Common myeloid progenitor, CD34-positive (primary cell): Measurements from ENCODE around the gene VWA3B.

ENCODE experiments used
- CTCF ChIA-PET: fragments of 350-600 bp; sonication (Branson Sonifier 250); formaldehyde crosslinking; loops from one replicate; lab custom pipeline; 2021; ENCODE audit warnings: antibody characterized with exemption; lab: Charles Lee
- POLR2A ChIA-PET: fragments of 350-600 bp; sonication (Branson Sonifier 250); formaldehyde crosslinking; loops from one replicate; lab custom pipeline; 2021; ENCODE audit warnings: antibody characterized with exemption; lab: Charles Lee
- DNase-seq, 3 donors: peaks; one replicate each; pipeline versions ENCODE4 v3.0.0 to v3.0.0-alpha.2; 2013
- H3K27ac ChIP-seq, 2 experiments: 1 replicate in 1 of 2; 2 replicates in 1 of 2; pipeline ENCODE4 v1.7.0; 2013; ENCODE audit warnings: inconsistent platforms in 2 of 2, low read length in 2 of 2, mild to moderate bottlenecking in 2 of 2, low read depth in 1 of 2, moderate library complexity in 1 of 2; ENCODE audit not compliant: severe bottlenecking in 2 of 2, insufficient read depth in 1 of 2, poor library complexity in 1 of 2
- H3K27me3 ChIP-seq, 5 experiments: replicated peaks in 2 of 5; 1 replicate in 3 of 5; 2 replicates in 2 of 5; pipeline versions ENCODE4 v1.6.1 to v1.7.0; 2013; ENCODE audit warnings: low read length in 4 of 5, mild to moderate bottlenecking in 2 of 5, moderate library complexity in 2 of 5, inconsistent platforms in 1 of 5; ENCODE audit not compliant: insufficient read depth in 5 of 5, control insufficient read depth in 4 of 5
- H3K36me3 ChIP-seq, 4 experiments: 1 replicate in 2 of 4; 2 replicates in 2 of 4; pipeline versions ENCODE4 v1.6.1 to v1.7.0; 2013; ENCODE audit warnings: low read length in 3 of 4, control low read depth in 1 of 4, mild to moderate bottlenecking in 1 of 4; ENCODE audit not compliant: control insufficient read depth in 4 of 4, insufficient read depth in 4 of 4
- H3K4me1 ChIP-seq, 4 experiments: 1 replicate in 3 of 4; 2 replicates in 1 of 4; pipeline versions ENCODE4 v1.6.1 to v1.7.1; 2013; ENCODE audit warnings: low read length in 3 of 4, mild to moderate bottlenecking in 3 of 4, control low read depth in 1 of 4, inconsistent platforms in 1 of 4, moderate library complexity in 1 of 4; ENCODE audit not compliant: control insufficient read depth in 4 of 4, insufficient read depth in 4 of 4; ENCODE audit errors: control extremely low read depth in 1 of 4
- H3K4me3 ChIP-seq, 7 experiments: 1 replicate in 4 of 7; 2 replicates in 3 of 7; pipeline versions ENCODE4 v1.5.1 to v1.7.0; 2013; ENCODE audit warnings: mild to moderate bottlenecking in 7 of 7, low read length in 6 of 7, moderate library complexity in 6 of 7, inconsistent platforms in 2 of 7, low read depth in 2 of 7, control low read depth in 1 of 7; ENCODE audit not compliant: insufficient read depth in 4 of 7, control insufficient read depth in 1 of 7; ENCODE audit errors: extremely low read depth in 1 of 7
- H3K9me3 ChIP-seq, 5 experiments: 1 replicate in 4 of 5; 2 replicates in 1 of 5; pipeline versions ENCODE4 v1.6.1 to v1.7.1; 2013; ENCODE audit warnings: low read length in 4 of 5, mild to moderate bottlenecking in 2 of 5, inconsistent platforms in 1 of 5, low read depth in 1 of 5, moderate library complexity in 1 of 5; ENCODE audit not compliant: control insufficient read depth in 4 of 5, insufficient read depth in 2 of 5; ENCODE audit errors: control extremely low read depth in 1 of 5
- whole genome bisulfite sequencing: methylation state at CpG from one replicate; pipeline ENCODE4 v1.1.5; 2013; ENCODE audit not compliant: insufficient coverage; 5-methylcytosine and 5-hydroxymethylcytosine counted together

The VWA3B gene

DNA sequence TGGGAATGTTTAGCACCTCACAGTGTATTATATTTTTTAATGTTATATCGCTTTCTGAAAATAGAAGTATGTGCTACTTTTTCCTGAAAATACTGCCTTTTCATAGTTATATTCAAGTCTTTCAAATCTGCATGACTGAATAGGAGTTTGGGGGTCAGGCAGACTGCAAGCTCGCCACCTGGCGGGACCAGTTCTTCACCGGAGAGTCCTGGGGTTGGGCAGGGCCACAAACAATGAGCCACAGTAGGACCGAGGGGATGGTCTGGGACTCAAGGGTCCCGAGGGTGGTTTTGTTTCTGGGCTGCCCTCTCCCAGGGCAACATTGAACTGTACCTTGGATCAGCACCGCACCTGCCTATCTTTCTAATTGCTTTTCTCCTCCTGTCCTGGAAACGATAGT lies 70.6 kb downstream of the VWA3B start:
- ChIA-PET CTCF (no interaction called here), POLR2A (no interaction called here)
- no peak overlapping the region for H3K27ac ChIP-seq
- H3K27me3 ChIP-seq, result no peaks in the 10 kb centered on the region
- DNase-seq, result no peak
- 83% methylated on average over 5 of the region's 8 CpGs for WGBS
- H3K36me3 ChIP-seq, result no peaks in the 10 kb centered on the region
- no peaks in the 10 kb centered on the region for H3K9me3 ChIP-seq
- H3K4me3 ChIP-seq, result no peak overlapping the region
- no peaks in the 10 kb centered on the region for H3K4me1 ChIP-seq

DNA sequence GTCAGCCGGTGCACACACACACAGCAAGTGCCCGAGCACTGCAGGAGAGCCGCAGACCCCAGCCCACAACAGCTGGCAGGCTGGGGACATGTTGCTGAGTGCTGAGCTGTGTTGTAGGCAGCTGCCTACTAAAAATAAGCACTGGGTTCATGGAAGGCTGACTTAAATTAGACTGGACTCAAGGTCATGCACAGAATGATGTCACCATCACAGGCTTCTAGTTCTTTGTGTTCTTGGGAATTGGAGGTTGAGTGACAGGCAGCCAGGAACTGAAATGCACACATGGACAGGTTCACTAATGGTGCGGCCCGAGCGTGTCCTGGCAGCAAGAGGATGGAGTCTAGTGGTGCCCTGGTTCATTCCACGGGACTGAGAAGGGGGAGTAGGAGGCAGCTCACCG lies 71.3 kb downstream of the VWA3B start:
- 95% methylated on average over 7 of the region's 8 CpGs for WGBS
- no peak for DNase-seq
- no peaks in the 10 kb centered on the region for H3K27me3 ChIP-seq
- H3K4me3 ChIP-seq, result no peak overlapping the region
- H3K27ac ChIP-seq, result no peak overlapping the region
- H3K4me1 ChIP-seq, result no peaks in the 10 kb centered on the region
- ChIA-PET CTCF (no interaction called here), POLR2A (no interaction called here)
- H3K9me3 ChIP-seq, result no peaks in the 10 kb centered on the region
- no peaks in the 10 kb centered on the region for H3K36me3 ChIP-seq

- H3K36me3 ChIP-seq, result no peaks in the 10 kb centered on the region
- no peak for DNase-seq
- POLR2A ChIA-PET, result no interaction called here
- CTCF ChIA-PET, result no interaction called here
- no peak overlapping the region for H3K4me3 ChIP-seq
- no peaks in the 10 kb centered on the region for H3K9me3 ChIP-seq
- WGBS, result 94% methylated on average over 4 of the region's 4 CpGs
- no peak overlapping the region for H3K27ac ChIP-seq
- H3K4me1 ChIP-seq, result no peaks in the 10 kb centered on the region
- H3K27me3 ChIP-seq, result peaks cover 0 to 2% (median 0%) of the 10 kb centered on the region in 5 experiments
These were observed 73.6 kb downstream of the VWA3B start for GRCh38 chr2:98160554-98160953.

DNA sequence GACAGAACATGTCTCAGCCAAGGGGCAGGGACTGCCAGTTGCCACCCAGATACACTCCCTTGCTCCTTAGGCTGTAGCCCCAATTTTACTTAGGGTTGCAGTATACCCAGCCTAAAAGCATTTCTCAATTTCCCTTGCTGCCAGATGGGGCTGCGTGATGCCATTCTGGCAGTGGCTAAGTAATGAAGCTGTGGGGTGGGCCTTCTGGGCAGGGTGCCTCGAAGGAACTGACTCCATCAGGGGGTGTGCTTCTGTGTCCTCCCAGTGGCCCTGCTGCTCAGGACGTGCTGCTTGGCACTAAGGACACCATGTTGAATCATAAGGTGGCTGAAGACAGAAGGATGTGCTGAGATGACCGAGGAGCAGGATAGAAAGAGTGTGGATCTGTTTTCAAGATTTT lies 74.2 kb downstream of the VWA3B start:
- Histone ChIP-seq H3K27me3 (peaks cover 0 to 3% (median 0%) of the 10 kb centered on the region in 5 experiments), H3K9me3 (no peaks in the 10 kb centered on the region), H3K4me3 (no peak overlapping the region), H3K27ac (no peak overlapping the region), H3K4me1 (no peaks in the 10 kb centered on the region), H3K36me3 (no peaks in the 10 kb centered on the region)
- ChIA-PET POLR2A (no interaction called here), CTCF (no interaction called here)
- DNase-seq, result no peak
- WGBS, result 76% methylated on average over 2 of the region's 4 CpGs

GRCh38 chr2:98164256-98164655 lies 77.3 kb downstream of the VWA3B start:
- Histone ChIP-seq H3K27me3 (peaks cover 0 to 7% (median 0%) of the 10 kb centered on the region in 5 experiments), H3K9me3 (no peaks in the 10 kb centered on the region), H3K4me3 (no peak overlapping the region), H3K27ac (no peak overlapping the region), H3K36me3 (no peaks in the 10 kb centered on the region), H3K4me1 (no peaks in the 10 kb centered on the region)
- ChIA-PET CTCF (no interaction called here), POLR2A (no interaction called here)
- WGBS, result 100% methylated on average over 1 of the region's 2 CpGs
- no peak for DNase-seq

- Histone ChIP-seq H3K4me3 (no peak overlapping the region), H3K27ac (no peak overlapping the region), H3K4me1 (no peaks in the 10 kb centered on the region), H3K27me3 (peaks cover 0 to 7% (median 0%) of the 10 kb centered on the region in 5 experiments), H3K36me3 (no peaks in the 10 kb centered on the region), H3K9me3 (no peaks in the 10 kb centered on the region)
- DNase-seq, result no peak
- ChIA-PET CTCF (no interaction called here), POLR2A (no interaction called here)
- 92% methylated on average over 2 of the region's 5 CpGs for WGBS
These were observed 78.6 kb downstream of the VWA3B start for GRCh38 chr2:98165516-98166071.

- Histone ChIP-seq H3K27ac (no peak overlapping the region), H3K4me3 (no peak overlapping the region), H3K4me1 (no peaks in the 10 kb centered on the region), H3K27me3 (peaks cover 0 to 9% (median 0%) of the 10 kb centered on the region in 5 experiments), H3K36me3 (no peaks in the 10 kb centered on the region), H3K9me3 (no peaks in the 10 kb centered on the region)
- WGBS, result 100% methylated on average over 1 of the region's 2 CpGs
- CTCF ChIA-PET, result no interaction called here
- no peak for DNase-seq
- POLR2A ChIA-PET, result no interaction called here
These were observed 80.9 kb downstream of the VWA3B start for GRCh38 chr2:98167916-98168315.
